H9 (cell line): Measurements from ENCODE around the gene TBC1D1. TPM values are rescaled to one million over a fixed set of nuclear protein-coding genes. Genes with fewer than 3 reads are reported as not detected.

Experiments used
- DNase-seq: peaks from one replicate; pipeline ENCODE4 v3.0.0-alpha.2; 2017
- H2AFZ ChIP-seq: one replicate; pipeline ENCODE4 v1.6.1; 2013; ENCODE audit warnings: mild to moderate bottlenecking, low read length, control low read depth, moderate library complexity
- H2AK5ac ChIP-seq: 2 replicates; pipeline ENCODE4 v1.6.1; 2013; ENCODE audit warnings: low read length, control low read depth, mixed read lengths; ENCODE audit not compliant: insufficient read length
- H2BK120ac ChIP-seq: one replicate; pipeline ENCODE4 v1.6.1; 2013; ENCODE audit warnings: low read depth, mild to moderate bottlenecking, low read length, control low read depth, inconsistent platforms; ENCODE audit not compliant: poor library complexity, severe bottlenecking
- H2BK12ac ChIP-seq: 2 replicates; pipeline ENCODE4 v1.6.1; 2013; ENCODE audit warnings: low read length, control low read depth, mixed read lengths, low read depth; ENCODE audit not compliant: insufficient read length
- H2BK15ac ChIP-seq: 2 replicates; pipeline ENCODE4 v1.6.1; 2013; ENCODE audit warnings: low read depth, low read length, control low read depth
- H2BK20ac ChIP-seq: one replicate; pipeline ENCODE4 v1.6.1; 2013; ENCODE audit warnings: low read depth, mild to moderate bottlenecking, low read length, control low read depth, inconsistent platforms; ENCODE audit not compliant: poor library complexity, severe bottlenecking
- H2BK5ac ChIP-seq: 2 replicates; pipeline ENCODE4 v1.6.1; 2013; ENCODE audit warnings: low read length, control low read depth, mixed read lengths; ENCODE audit not compliant: insufficient read length
- H3K14ac ChIP-seq: 2 replicates; pipeline ENCODE4 v1.6.1; 2013; ENCODE audit warnings: low read length, control low read depth; ENCODE audit not compliant: insufficient read depth
- H3K18ac ChIP-seq: 2 replicates; pipeline ENCODE4 v1.6.1; 2013; ENCODE audit warnings: low read depth, mild to moderate bottlenecking, mixed read lengths, low read length, control low read depth; ENCODE audit not compliant: insufficient read length
- H3K23ac ChIP-seq: 2 replicates; pipeline ENCODE4 v1.6.1; 2013; ENCODE audit warnings: low read length, control low read depth, mixed read lengths, low read depth; ENCODE audit not compliant: insufficient read length
- H3K23me2 ChIP-seq: 2 replicates; pipeline ENCODE4 v1.6.1; 2013; ENCODE audit warnings: low read depth, mild to moderate bottlenecking, mixed read lengths, low read length, control low read depth; ENCODE audit not compliant: insufficient read length, poor library complexity, severe bottlenecking
- H3K27ac ChIP-seq: 2 replicates; pipeline ENCODE4 v1.5.1; 2013; ENCODE audit warnings: low read length, control low read depth, mixed read lengths, low read depth; ENCODE audit not compliant: insufficient read length
- H3K27me3 ChIP-seq: 2 replicates; pipeline ENCODE4 v1.6.1; 2013; ENCODE audit warnings: low read length, control low read depth, inconsistent platforms; ENCODE audit not compliant: insufficient read depth
- H3K4ac ChIP-seq: 2 replicates; pipeline ENCODE4 v1.6.1; 2013; ENCODE audit warnings: low read depth, mild to moderate bottlenecking, control low read depth, inconsistent platforms, low read length, moderate library complexity
- H3K4me1 ChIP-seq: 2 replicates; pipeline ENCODE4 v1.6.1; 2013; ENCODE audit warnings: low read length, control low read depth, inconsistent platforms; ENCODE audit not compliant: insufficient read depth
- H3K4me2 ChIP-seq: 2 replicates; pipeline ENCODE4 v1.6.1; 2013; ENCODE audit warnings: low read length, control low read depth, mixed read lengths; ENCODE audit not compliant: insufficient read length, insufficient read depth
- H3K56ac ChIP-seq: 2 replicates; pipeline ENCODE4 v1.6.1; 2013; ENCODE audit warnings: low read depth, mild to moderate bottlenecking, mixed read lengths, low read length, control low read depth; ENCODE audit not compliant: insufficient read length
- H3K79me1 ChIP-seq: 2 replicates; pipeline ENCODE4 v1.6.1; 2013; ENCODE audit warnings: low read depth, mild to moderate bottlenecking, moderate library complexity, low read length, control low read depth, inconsistent platforms; ENCODE audit not compliant: insufficient read depth, poor library complexity, severe bottlenecking
- H3K79me2 ChIP-seq: 2 replicates; pipeline ENCODE4 v1.6.1; 2013; ENCODE audit warnings: low read length, control low read depth, inconsistent platforms; ENCODE audit not compliant: insufficient read depth
- H3K9ac ChIP-seq: 2 replicates; pipeline ENCODE4 v1.6.1; 2013; ENCODE audit warnings: low read length, control low read depth, mixed read lengths; ENCODE audit not compliant: insufficient read length; ENCODE audit errors: extremely low read depth
- H3K9me3 ChIP-seq: one replicate; pipeline ENCODE4 v1.6.1; 2013; ENCODE audit warnings: low read depth, low read length, inconsistent platforms; ENCODE audit not compliant: control insufficient read depth
- H3T11ph ChIP-seq: one replicate; pipeline ENCODE4 v1.6.1; 2013; ENCODE audit warnings: mild to moderate bottlenecking, low read length, control low read depth, inconsistent platforms
- H4K20me1 ChIP-seq: one replicate; pipeline ENCODE4 v1.6.1; 2013; ENCODE audit not compliant: control insufficient read depth, insufficient read length, insufficient read depth
- H4K5ac ChIP-seq: 2 replicates; pipeline ENCODE4 v1.6.1; 2013; ENCODE audit warnings: low read depth, mild to moderate bottlenecking, mixed read lengths, low read length, control low read depth; ENCODE audit not compliant: insufficient read length
- H4K8ac ChIP-seq: replicated peaks from 2 replicates; pipeline ENCODE4 v1.6.1; 2013; ENCODE audit warnings: low read length, control low read depth, mixed read lengths, low read depth; ENCODE audit not compliant: insufficient read length
- H4K91ac ChIP-seq: 2 replicates; pipeline ENCODE4 v1.6.1; 2013; ENCODE audit warnings: low read depth, mild to moderate bottlenecking, moderate library complexity, mixed read lengths, low read length, control low read depth; ENCODE audit not compliant: insufficient read length
- H3K27ac Mint-ChIP-seq, 3 experiments: 2 replicates in 2 of 3; 3 replicates in 1 of 3; pipeline ENCODE4 v1.8.0; 2020 to 2021; ENCODE audit warnings: mixed read lengths in 3 of 3, mild to moderate bottlenecking in 1 of 3, moderate library complexity in 1 of 3
- H3K27me3 Mint-ChIP-seq: 2 replicates; pipeline ENCODE4 v1.8.0; 2021; ENCODE audit warnings: low read depth, mild to moderate bottlenecking, moderate library complexity, mixed read lengths
- H3K36me3 Mint-ChIP-seq, 3 experiments: 2 replicates in 2 of 3; 3 replicates in 1 of 3; pipeline ENCODE4 v1.8.0; 2020 to 2021; ENCODE audit warnings: low read depth in 3 of 3, mixed read lengths in 3 of 3; ENCODE audit not compliant: insufficient read depth in 1 of 3
- H3K4me1 Mint-ChIP-seq, 2 experiments: 2 replicates each; pipeline ENCODE4 v1.8.0; 2020; ENCODE audit warnings: mixed read lengths in 2 of 2
- H3K4me3 Mint-ChIP-seq, 2 experiments: 2 replicates in 1 of 2; 3 replicates in 1 of 2; pipeline ENCODE4 v1.8.0; 2020 to 2021; ENCODE audit warnings: mild to moderate bottlenecking in 2 of 2, mixed read lengths in 2 of 2, moderate library complexity in 1 of 2
- H3K9me3 Mint-ChIP-seq, 2 experiments: 2 replicates in 1 of 2; 3 replicates in 1 of 2; pipeline ENCODE4 v1.8.0; 2020; ENCODE audit warnings: mild to moderate bottlenecking in 2 of 2, mixed read lengths in 2 of 2, moderate library complexity in 1 of 2
- WGBS: extraction: QIAGEN DNeasy Blood & Tissue Kit; methylation state at CpG from one replicate; pipeline ENCODE4 v1.1.7; 2013; ENCODE audit warnings: missing lambda C conversion rate, low lambda C conversion rate, mixed read lengths; ENCODE audit not compliant: insufficient read length; ENCODE audit errors: extremely low coverage; 5-methylcytosine and 5-hydroxymethylcytosine counted together
- total RNA-seq: library from RNA; stranded (reverse); gene quantifications from 2 replicates; pipeline ENCODE4 v1.2.1, GENCODE V29; 2021
- TF ChIP-seq, protein P1 (sequence below): fragments of 200-600 bp; sonication (generic); conservative IDR thresholded peaks from 3 replicates; pipeline ENCODE4 v1.8.0; 2021; ENCODE audit warnings: antibody characterized with exemption, mild to moderate bottlenecking

TBC1D1 gene
- total RNA-seq, 1 experiment from 2014 or later = 109 TPM

DNA sequence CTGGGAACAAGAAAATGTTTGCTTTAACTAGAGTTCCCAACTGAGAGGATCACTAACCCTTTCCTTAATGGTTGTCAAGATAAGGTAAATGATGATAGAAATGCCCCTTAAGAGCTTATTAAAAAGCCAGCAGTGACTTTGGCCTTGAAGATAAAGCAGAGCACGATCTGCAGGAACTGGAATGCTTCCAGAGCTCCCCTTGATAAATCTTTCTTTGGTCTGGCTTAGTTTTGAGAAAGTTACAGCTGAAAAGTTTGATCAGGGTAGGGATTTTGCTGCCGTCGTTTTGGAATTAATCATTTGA, 133.3 kb downstream of the TBC1D1 start:
- H4K5ac ChIP-seq = no peak overlapping the region
- no peak overlapping the region for H2BK20ac ChIP-seq
- H2AFZ ChIP-seq = no peak overlapping the region
- H4K20me1 ChIP-seq = no peaks in the 10 kb centered on the region
- Mint-ChIP-seq H3K27me3 (no peaks in the 10 kb centered on the region), H3K27ac (no peak overlapping the region), H3K9me3 (peaks cover 3 to 5% of the 10 kb centered on the region in 2 experiments; a peak in 4 of 5 replicates), H3K36me3 (peaks cover 30 to 48% (median 47%) of the 10 kb centered on the region in 3 experiments; a peak in 6 of 7 replicates), H3K4me3 (no peak overlapping the region), H3K4me1 (no peaks in the 10 kb centered on the region)
- no peak overlapping the region for H3K56ac ChIP-seq
- no peak overlapping the region for H3K4ac ChIP-seq
- no peaks in the 10 kb centered on the region for H3K27me3 ChIP-seq
- H2BK12ac ChIP-seq = no peak overlapping the region
- H3K14ac ChIP-seq = no peak overlapping the region
- H3K27ac ChIP-seq = no peak overlapping the region
- H3T11ph ChIP-seq = no peak overlapping the region
- TF ChIP-seq, protein P1, sequence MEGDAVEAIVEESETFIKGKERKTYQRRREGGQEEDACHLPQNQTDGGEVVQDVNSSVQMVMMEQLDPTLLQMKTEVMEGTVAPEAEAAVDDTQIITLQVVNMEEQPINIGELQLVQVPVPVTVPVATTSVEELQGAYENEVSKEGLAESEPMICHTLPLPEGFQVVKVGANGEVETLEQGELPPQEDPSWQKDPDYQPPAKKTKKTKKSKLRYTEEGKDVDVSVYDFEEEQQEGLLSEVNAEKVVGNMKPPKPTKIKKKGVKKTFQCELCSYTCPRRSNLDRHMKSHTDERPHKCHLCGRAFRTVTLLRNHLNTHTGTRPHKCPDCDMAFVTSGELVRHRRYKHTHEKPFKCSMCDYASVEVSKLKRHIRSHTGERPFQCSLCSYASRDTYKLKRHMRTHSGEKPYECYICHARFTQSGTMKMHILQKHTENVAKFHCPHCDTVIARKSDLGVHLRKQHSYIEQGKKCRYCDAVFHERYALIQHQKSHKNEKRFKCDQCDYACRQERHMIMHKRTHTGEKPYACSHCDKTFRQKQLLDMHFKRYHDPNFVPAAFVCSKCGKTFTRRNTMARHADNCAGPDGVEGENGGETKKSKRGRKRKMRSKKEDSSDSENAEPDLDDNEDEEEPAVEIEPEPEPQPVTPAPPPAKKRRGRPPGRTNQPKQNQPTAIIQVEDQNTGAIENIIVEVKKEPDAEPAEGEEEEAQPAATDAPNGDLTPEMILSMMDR = no peak
- H3K18ac ChIP-seq = no peak overlapping the region
- H4K8ac ChIP-seq = no peak overlapping the region
- H4K91ac ChIP-seq = no peak overlapping the region
- no peak for DNase-seq
- no CpG with 5 or more reads among the region's 3 CpGs for WGBS
- no peaks in the 10 kb centered on the region for H3K23me2 ChIP-seq
- H2BK120ac ChIP-seq = no peak overlapping the region
- no peak overlapping the region for H3K4me2 ChIP-seq
- H3K4me1 ChIP-seq = no peaks in the 10 kb centered on the region
- H3K23ac ChIP-seq = no peak overlapping the region
- H3K9ac ChIP-seq = no peak overlapping the region
- H3K79me1 ChIP-seq = no peaks in the 10 kb centered on the region
- no peak overlapping the region for H2AK5ac ChIP-seq
- no peak overlapping the region for H2BK5ac ChIP-seq
- H3K79me2 ChIP-seq = no peaks in the 10 kb centered on the region
- no peaks in the 10 kb centered on the region for H3K9me3 ChIP-seq
- H2BK15ac ChIP-seq = no peak overlapping the region
